ENCODE data around the gene SELENOW. TPM values are rescaled to one million over a fixed set of nuclear protein-coding genes. Genes with fewer than 3 reads are reported as not detected.
"Not testable (repeated sequence)": the region's sequence is repeated elsewhere in the genome, so short reads cannot be mapped to it uniquely, and the experiment has no call there.

Gene SELENOW
- total and polyA plus RNA-seq, 2 donors from 2014 or later: 254 to 530 TPM

- TF ChIP-seq CTCF (IDR thresholded peaks at IDR 0.05; ENCODE audit: borderline replicate concordance, extremely low read depth, insufficient read depth): no peak
- intact Hi-C loops (cut with DNase I): no loop called here
Observed at GRCh38 chr19:47806435-47806834, 27.9 kb downstream of the SELENOW start.

GRCh38 chr19:47813304-47813994 lies 34.9 kb downstream of the SELENOW start:
- no peak overlapping the region for H3K4me3 ChIP-seq (ENCODE audit: low read length in 3 of 3)
- FAIRE-seq (no peak), DNase-seq (peak in 4 of 5 donors; percentile 70 to 86 (median 79))
- no peaks in the 10 kb centered on the region for H3K4me1 ChIP-seq (ENCODE audit: control insufficient read depth in 2 of 3, insufficient read depth in 2 of 3, low read depth in 1 of 3, low read length in 3 of 3)
- H3K27me3 ChIP-seq (ENCODE audit: control insufficient read depth, insufficient read depth, low read length): no peaks in the 10 kb centered on the region
- H3K9me3 ChIP-seq (ENCODE audit: control insufficient read depth in 2 of 3, insufficient read depth in 1 of 3, low read length in 3 of 3): no peaks in the 10 kb centered on the region
- intact Hi-C loops (cut with DNase I): no loop called here
- H3K36me3 ChIP-seq (ENCODE audit: control insufficient read depth in 2 of 3, insufficient read depth in 3 of 3, low read length in 3 of 3): no peaks in the 10 kb centered on the region
- no peak overlapping the region for H3K9ac ChIP-seq (ENCODE audit: low read length in 3 of 3)
- H3K27ac ChIP-seq (ENCODE audit: low read depth in 2 of 2, low read length in 2 of 2): no peak overlapping the region
- TF ChIP-seq CTCF (IDR thresholded peaks at IDR 0.05; ENCODE audit: borderline replicate concordance, extremely low read depth, insufficient read depth): peak; percentile 57

More at GRCh38 chr19:47806435-47806834, 27.9 kb downstream of the SELENOW start:
- H3K27me3 ChIP-seq (ENCODE audit: control insufficient read depth, insufficient read depth, low read length): no peaks in the 10 kb centered on the region
- DNase-seq (no peak), FAIRE-seq (no peak)
- H3K36me3 ChIP-seq (ENCODE audit: control insufficient read depth in 2 of 3, insufficient read depth in 3 of 3, low read length in 3 of 3): no peaks in the 10 kb centered on the region
- no peak overlapping the region for H3K4me3 ChIP-seq (ENCODE audit: low read length in 3 of 3)
- no peaks in the 10 kb centered on the region for H3K9me3 ChIP-seq (ENCODE audit: control insufficient read depth in 2 of 3, insufficient read depth in 1 of 3, low read length in 3 of 3)
- H3K4me1 ChIP-seq (ENCODE audit: control insufficient read depth in 2 of 3, insufficient read depth in 2 of 3, low read depth in 1 of 3, low read length in 3 of 3): no peaks in the 10 kb centered on the region
- no peak overlapping the region for H3K27ac ChIP-seq (ENCODE audit: low read depth in 2 of 2, low read length in 2 of 2)
- no peak overlapping the region for H3K9ac ChIP-seq (ENCODE audit: low read length in 3 of 3)

GRCh38 chr19:47813995-47814328 lies 35.5 kb downstream of the SELENOW start:
- TF ChIP-seq CTCF (IDR thresholded peaks at IDR 0.05; ENCODE audit: borderline replicate concordance, extremely low read depth, insufficient read depth): no peak
- Histone ChIP-seq H3K4me3 (ENCODE audit: low read length in 3 of 3) (no peak overlapping the region), H3K27me3 (ENCODE audit: control insufficient read depth, insufficient read depth, low read length) (no peaks in the 10 kb centered on the region), H3K27ac (ENCODE audit: low read depth in 2 of 2, low read length in 2 of 2) (no peak overlapping the region), H3K9ac (ENCODE audit: low read length in 3 of 3) (no peak overlapping the region), H3K4me1 (ENCODE audit: control insufficient read depth in 2 of 3, insufficient read depth in 2 of 3, low read depth in 1 of 3, low read length in 3 of 3) (no peaks in the 10 kb centered on the region), H3K36me3 (ENCODE audit: control insufficient read depth in 2 of 3, insufficient read depth in 3 of 3, low read length in 3 of 3) (no peaks in the 10 kb centered on the region), H3K9me3 (ENCODE audit: control insufficient read depth in 2 of 3, insufficient read depth in 1 of 3, low read length in 3 of 3) (no peaks in the 10 kb centered on the region)
- FAIRE-seq (no peak), DNase-seq (no peak)
- intact Hi-C loops (cut with DNase I): no loop called here

GRCh38 chr19:47816270-47816669 lies 37.8 kb downstream of the SELENOW start:
- intact Hi-C loops (cut with DNase I); H3K36me3 ChIP-seq (ENCODE audit: control insufficient read depth in 2 of 3, insufficient read depth in 3 of 3, low read length in 3 of 3); H3K9ac ChIP-seq (ENCODE audit: low read length in 3 of 3); H3K4me1 ChIP-seq (ENCODE audit: control insufficient read depth in 2 of 3, insufficient read depth in 2 of 3, low read depth in 1 of 3, low read length in 3 of 3); H3K4me3 ChIP-seq (ENCODE audit: low read length in 3 of 3); H3K27me3 ChIP-seq (ENCODE audit: control insufficient read depth, insufficient read depth, low read length); FAIRE-seq; H3K9me3 ChIP-seq (ENCODE audit: control insufficient read depth in 2 of 3, insufficient read depth in 1 of 3, low read length in 3 of 3); H3K27ac ChIP-seq (ENCODE audit: low read depth in 2 of 2, low read length in 2 of 2): not testable (repeated sequence)
- DNase-seq: peak in 1 of 5 donors; percentile 8

GRCh38 chr19:47818221-47818620 lies 39.7 kb downstream of the SELENOW start:
- H3K36me3 ChIP-seq (ENCODE audit: control insufficient read depth in 2 of 3, insufficient read depth in 3 of 3, low read length in 3 of 3); H3K4me3 ChIP-seq (ENCODE audit: low read length in 3 of 3); intact Hi-C loops (cut with DNase I); H3K27ac ChIP-seq (ENCODE audit: low read depth in 2 of 2, low read length in 2 of 2); H3K9me3 ChIP-seq (ENCODE audit: control insufficient read depth in 2 of 3, insufficient read depth in 1 of 3, low read length in 3 of 3); DNase-seq; FAIRE-seq; H3K27me3 ChIP-seq (ENCODE audit: control insufficient read depth, insufficient read depth, low read length); H3K4me1 ChIP-seq (ENCODE audit: control insufficient read depth in 2 of 3, insufficient read depth in 2 of 3, low read depth in 1 of 3, low read length in 3 of 3); H3K9ac ChIP-seq (ENCODE audit: low read length in 3 of 3): not testable (repeated sequence)

All from kidney (tissue), 14 donors.